ENCODE results near the gene TBX4.
"Not testable (repeated sequence)": the region's sequence is repeated elsewhere in the genome, so short reads cannot be mapped to it uniquely, and the experiment has no call there.

The TBX4 gene

GRCh38 chr17:61419496-61420046, 32.7 kb upstream of the TBX4 start:
- no peaks in the 10 kb centered on the region for H3K36me3 Mint-ChIP-seq (ENCODE audit: low read depth)
- no peak overlapping the region for H3K27ac Mint-ChIP-seq
- H3K4me3 Mint-ChIP-seq = no peak overlapping the region
- H3K9me3 Mint-ChIP-seq = no peaks in the 10 kb centered on the region
- no peaks in the 10 kb centered on the region for H3K4me1 Mint-ChIP-seq (ENCODE audit: low read depth)
- peaks cover 63% of the 10 kb centered on the region for H3K27me3 Mint-ChIP-seq

- Mint-ChIP-seq H3K36me3 (ENCODE audit: low read depth) (no peaks in the 10 kb centered on the region), H3K9me3 (no peaks in the 10 kb centered on the region), H3K27me3 (peaks cover 65% of the 10 kb centered on the region), H3K4me1 (ENCODE audit: low read depth) (no peaks in the 10 kb centered on the region), H3K4me3 (no peak overlapping the region), H3K27ac (no peak overlapping the region)
These were observed 32.2 kb upstream of the TBX4 start for GRCh38 chr17:61420052-61420451.

GRCh38 chr17:61420745-61421398, 31.4 kb upstream of the TBX4 start:
- no peaks in the 10 kb centered on the region for H3K4me1 Mint-ChIP-seq (ENCODE audit: low read depth)
- H3K36me3 Mint-ChIP-seq (ENCODE audit: low read depth) = no peaks in the 10 kb centered on the region
- H3K27ac Mint-ChIP-seq = no peak overlapping the region
- no peaks in the 10 kb centered on the region for H3K9me3 Mint-ChIP-seq
- peaks cover 70% of the 10 kb centered on the region for H3K27me3 Mint-ChIP-seq
- H3K4me3 Mint-ChIP-seq = no peak overlapping the region

GRCh38 chr17:61421460-61421859, 30.8 kb upstream of the TBX4 start:
- H3K27me3 Mint-ChIP-seq = peaks cover 70% of the 10 kb centered on the region

GRCh38 chr17:61422116-61422799, 30.0 kb upstream of the TBX4 start:
- peaks cover 70% of the 10 kb centered on the region for H3K27me3 Mint-ChIP-seq
- H3K9me3 Mint-ChIP-seq = no peaks in the 10 kb centered on the region
- no peak overlapping the region for H3K4me3 Mint-ChIP-seq
- no peaks in the 10 kb centered on the region for H3K36me3 Mint-ChIP-seq (ENCODE audit: low read depth)
- peak overlapping the region; percentile 4 for H3K27ac Mint-ChIP-seq
- no peaks in the 10 kb centered on the region for H3K4me1 Mint-ChIP-seq (ENCODE audit: low read depth)

More at GRCh38 chr17:61421460-61421859, 30.8 kb upstream of the TBX4 start:
- Mint-ChIP-seq H3K36me3 (ENCODE audit: low read depth) (no peaks in the 10 kb centered on the region), H3K4me1 (ENCODE audit: low read depth) (no peaks in the 10 kb centered on the region), H3K4me3 (no peak overlapping the region), H3K9me3 (no peaks in the 10 kb centered on the region), H3K27ac (no peak overlapping the region)

GRCh38 chr17:61422869-61423268, 29.4 kb upstream of the TBX4 start:
- peaks cover 74% of the 10 kb centered on the region for H3K27me3 Mint-ChIP-seq
- H3K9me3 Mint-ChIP-seq = no peaks in the 10 kb centered on the region
- no peaks in the 10 kb centered on the region for H3K36me3 Mint-ChIP-seq (ENCODE audit: low read depth)
- no peak overlapping the region for H3K27ac Mint-ChIP-seq
- H3K4me3 Mint-ChIP-seq = no peak overlapping the region
- H3K4me1 Mint-ChIP-seq (ENCODE audit: low read depth) = no peaks in the 10 kb centered on the region

GRCh38 chr17:61423967-61424649, 28.1 kb upstream of the TBX4 start:
- Mint-ChIP-seq H3K27me3 (peaks cover 69% of the 10 kb centered on the region), H3K4me3 (no peak overlapping the region), H3K9me3 (no peaks in the 10 kb centered on the region), H3K4me1 (ENCODE audit: low read depth) (no peaks in the 10 kb centered on the region), H3K27ac (no peak overlapping the region), H3K36me3 (ENCODE audit: low read depth) (no peaks in the 10 kb centered on the region)

GRCh38 chr17:61425682-61426481, 26.3 kb upstream of the TBX4 start:
- H3K27me3 Mint-ChIP-seq = peaks cover 52% of the 10 kb centered on the region
- H3K27ac Mint-ChIP-seq = no peak overlapping the region
- H3K4me1 Mint-ChIP-seq (ENCODE audit: low read depth) = no peaks in the 10 kb centered on the region
- no peaks in the 10 kb centered on the region for H3K36me3 Mint-ChIP-seq (ENCODE audit: low read depth)
- no peak overlapping the region for H3K4me3 Mint-ChIP-seq
- H3K9me3 Mint-ChIP-seq = no peaks in the 10 kb centered on the region

- Mint-ChIP-seq H3K36me3 (ENCODE audit: low read depth) (no peaks in the 10 kb centered on the region), H3K27me3 (peaks cover 50% of the 10 kb centered on the region), H3K27ac (no peak overlapping the region), H3K9me3 (no peaks in the 10 kb centered on the region), H3K4me3 (no peak overlapping the region), H3K4me1 (ENCODE audit: low read depth) (no peaks in the 10 kb centered on the region)
These were observed 25.5 kb upstream of the TBX4 start for GRCh38 chr17:61426482-61427304.

- no peaks in the 10 kb centered on the region for H3K36me3 Mint-ChIP-seq (ENCODE audit: low read depth)
- no peak overlapping the region for H3K27ac Mint-ChIP-seq
- H3K4me1 Mint-ChIP-seq (ENCODE audit: low read depth) = no peaks in the 10 kb centered on the region
- H3K27me3 Mint-ChIP-seq = peaks cover 45% of the 10 kb centered on the region
- no peak overlapping the region for H3K4me3 Mint-ChIP-seq
- no peaks in the 10 kb centered on the region for H3K9me3 Mint-ChIP-seq
These were observed 24.7 kb upstream of the TBX4 start for GRCh38 chr17:61427567-61427966.

GRCh38 chr17:61429274-61429673, 22.9 kb upstream of the TBX4 start:
- H3K4me1 Mint-ChIP-seq (ENCODE audit: low read depth) = no peaks in the 10 kb centered on the region
- no peaks in the 10 kb centered on the region for H3K36me3 Mint-ChIP-seq (ENCODE audit: low read depth)
- H3K27ac Mint-ChIP-seq = no peak overlapping the region
- no peaks in the 10 kb centered on the region for H3K9me3 Mint-ChIP-seq
- no peak overlapping the region for H3K4me3 Mint-ChIP-seq
- peaks cover 38% of the 10 kb centered on the region for H3K27me3 Mint-ChIP-seq

- H3K4me3 Mint-ChIP-seq; H3K36me3 Mint-ChIP-seq (ENCODE audit: low read depth); H3K27ac Mint-ChIP-seq; H3K9me3 Mint-ChIP-seq; H3K4me1 Mint-ChIP-seq (ENCODE audit: low read depth): not testable (repeated sequence)
- H3K27me3 Mint-ChIP-seq = peaks cover 39% of the 10 kb centered on the region
These were observed 22.4 kb upstream of the TBX4 start for GRCh38 chr17:61429831-61430230.

- H3K4me1 Mint-ChIP-seq (ENCODE audit: low read depth) = no peaks in the 10 kb centered on the region
- H3K9me3 Mint-ChIP-seq = peaks cover 7% of the 10 kb centered on the region
- no peaks in the 10 kb centered on the region for H3K36me3 Mint-ChIP-seq (ENCODE audit: low read depth)
- H3K27me3 Mint-ChIP-seq = peaks cover 41% of the 10 kb centered on the region
- H3K27ac Mint-ChIP-seq = no peak overlapping the region
- no peak overlapping the region for H3K4me3 Mint-ChIP-seq
These were observed 20.5 kb upstream of the TBX4 start for GRCh38 chr17:61431594-61432311.

Measured in stimulated activated naive CD8-positive, alpha-beta T cell treated with anti-CD3 and anti-CD28 coated beads, Interleukin-15, Interleukin-2, amounts not matched to agents 100 ng/mL and 50 ng/mL, for 24 hours (primary cell).